Trophoblast cell (in vitro differentiated cells and primary cell): ENCODE results near the gene GLS.

Experiments
- DNase-seq, 2 donors: peaks; one replicate each; pipeline ENCODE4 v3.0.0-alpha.2; 2016
- H2AFZ ChIP-seq: 2 replicates; pipeline ENCODE4 v1.6.1; 2013; ENCODE audit warnings: low read length, moderate library complexity, mild to moderate bottlenecking; ENCODE audit not compliant: insufficient read depth, poor library complexity
- H2AK5ac ChIP-seq: 2 replicates; pipeline ENCODE4 v1.6.1; 2013; ENCODE audit warnings: mild to moderate bottlenecking, low read length
- H2BK120ac ChIP-seq: 2 replicates; pipeline ENCODE4 v1.6.1; 2013; ENCODE audit warnings: low read length, mild to moderate bottlenecking, moderate library complexity; ENCODE audit not compliant: insufficient read depth, poor library complexity
- H2BK12ac ChIP-seq: 2 replicates; pipeline ENCODE4 v1.6.1; 2013; ENCODE audit warnings: mild to moderate bottlenecking, low read length, moderate library complexity
- H2BK5ac ChIP-seq: 2 replicates; pipeline ENCODE4 v1.6.1; 2013; ENCODE audit warnings: low read length, low read depth, moderate library complexity, mild to moderate bottlenecking; ENCODE audit not compliant: poor library complexity
- H3K14ac ChIP-seq: 2 replicates; pipeline ENCODE4 v1.6.1; 2013; ENCODE audit warnings: mild to moderate bottlenecking, low read length
- H3K18ac ChIP-seq: 2 replicates; pipeline ENCODE4 v1.6.1; 2013; ENCODE audit warnings: mild to moderate bottlenecking, low read length
- H3K23ac ChIP-seq: 2 replicates; pipeline ENCODE4 v1.6.1; 2013; ENCODE audit warnings: low read length
- H3K27ac ChIP-seq: 2 replicates; pipeline ENCODE4 v1.5.1; 2013; ENCODE audit warnings: low read depth, mild to moderate bottlenecking, inconsistent platforms, low read length, moderate library complexity
- H3K27me3 ChIP-seq: 2 replicates; pipeline ENCODE4 v1.6.1; 2013; ENCODE audit warnings: inconsistent platforms, mild to moderate bottlenecking, low read length, moderate library complexity; ENCODE audit not compliant: insufficient read depth
- H3K36me3 ChIP-seq, 2 experiments: 1 replicate in 1 of 2; 2 replicates in 1 of 2; pipeline ENCODE4 v1.6.1; 2013; ENCODE audit warnings: low read length in 2 of 2, mild to moderate bottlenecking in 2 of 2, moderate library complexity in 1 of 2; ENCODE audit not compliant: insufficient read depth in 2 of 2, control insufficient read depth in 1 of 2
- H3K4ac ChIP-seq: 2 replicates; pipeline ENCODE4 v1.6.1; 2013; ENCODE audit warnings: low read depth, mild to moderate bottlenecking, low read length, moderate library complexity
- H3K4me1 ChIP-seq, 2 experiments: 1 replicate in 1 of 2; 2 replicates in 1 of 2; pipeline ENCODE4 v1.6.1; 2013; ENCODE audit warnings: low read length in 2 of 2, mild to moderate bottlenecking in 2 of 2, moderate library complexity in 1 of 2; ENCODE audit not compliant: insufficient read depth in 2 of 2, control insufficient read depth in 1 of 2
- H3K4me2 ChIP-seq: 2 replicates; pipeline ENCODE4 v1.6.1; 2013; ENCODE audit warnings: inconsistent platforms, mild to moderate bottlenecking, low read length, moderate library complexity
- H3K4me3 ChIP-seq: 2 replicates; pipeline ENCODE4 v1.5.1; 2013; ENCODE audit warnings: mild to moderate bottlenecking, low read depth, low read length, inconsistent platforms
- H3K79me1 ChIP-seq: one replicate; pipeline ENCODE4 v1.6.1; 2013; ENCODE audit warnings: low read length
- H3K79me2 ChIP-seq: 2 replicates; pipeline ENCODE4 v1.6.1; 2013; ENCODE audit warnings: low read length, mild to moderate bottlenecking; ENCODE audit not compliant: control insufficient read depth, insufficient read depth, poor library complexity
- H3K9ac ChIP-seq: 2 replicates; pipeline ENCODE4 v1.6.1; 2013; ENCODE audit warnings: mild to moderate bottlenecking, low read length
- H3K9me3 ChIP-seq: 2 replicates; pipeline ENCODE4 v1.6.1; 2013; ENCODE audit warnings: low read depth, mild to moderate bottlenecking, control low read depth, inconsistent platforms, low read length; ENCODE audit not compliant: insufficient read depth
- H4K12ac ChIP-seq: 2 replicates; pipeline ENCODE4 v1.6.1; 2013; ENCODE audit warnings: low read depth, mild to moderate bottlenecking, low read length, moderate library complexity
- H4K8ac ChIP-seq: 2 replicates; pipeline ENCODE4 v1.6.1; 2013; ENCODE audit warnings: low read depth, mild to moderate bottlenecking, low read length, moderate library complexity
- H4K91ac ChIP-seq: one replicate; pipeline ENCODE4 v1.6.1; 2013; ENCODE audit warnings: low read depth, mild to moderate bottlenecking, low read length, moderate library complexity
- WGBS: extraction: QIAGEN DNeasy Blood & Tissue Kit; methylation state at CpG from one replicate; pipeline ENCODE4 v1.1.7; 2013; ENCODE audit warnings: missing lambda C conversion rate; ENCODE audit not compliant: insufficient read length, insufficient coverage; ENCODE audit errors: extremely low coverage; 5-methylcytosine and 5-hydroxymethylcytosine counted together

The GLS gene

DNA sequence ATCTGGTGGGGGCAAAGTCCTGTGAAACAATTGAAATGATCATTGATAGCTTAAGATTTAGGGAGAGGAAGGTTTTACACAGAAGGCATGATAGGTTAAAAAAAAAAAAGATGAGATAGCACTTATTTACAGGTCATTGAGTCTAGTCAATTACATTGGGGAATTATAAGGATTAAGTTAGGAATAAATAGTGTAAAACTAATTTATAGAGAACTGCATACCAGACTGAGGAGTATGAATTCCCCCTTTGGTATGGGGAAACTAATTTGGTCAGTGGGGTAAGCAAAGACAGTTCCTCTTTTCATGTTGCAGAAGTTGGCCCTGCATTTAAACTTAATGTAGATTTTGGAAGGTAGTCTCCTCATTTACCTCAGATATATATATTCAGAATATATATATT lies 10.8 kb downstream of the GLS start:
- Histone ChIP-seq H3K4me3 (no peak overlapping the region), H3K36me3 (peaks cover 3 to 4% of the 10 kb centered on the region in 2 experiments)
- no peak for DNase-seq

DNA sequence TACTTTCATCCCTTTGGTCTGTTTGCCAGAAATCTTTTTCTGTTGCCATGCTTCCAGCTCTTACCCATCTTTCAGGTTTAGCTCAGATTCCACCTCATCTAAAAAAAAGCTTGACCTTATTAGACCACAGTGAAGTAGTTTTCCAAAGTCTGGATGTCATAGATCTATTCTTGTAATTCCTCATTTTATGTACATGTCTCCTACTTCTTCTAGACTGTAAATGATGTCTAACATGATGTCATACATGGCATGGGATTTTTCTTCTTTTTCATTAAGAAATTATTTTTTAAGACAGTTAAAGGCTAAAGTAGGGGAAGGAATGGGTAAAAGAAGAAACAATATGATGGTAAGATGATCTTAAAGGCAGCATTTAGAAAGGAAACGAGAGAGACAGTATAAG lies 11.3 kb downstream of the GLS start:
- no peaks in the 10 kb centered on the region for H3K27me3 ChIP-seq
- H3K4ac ChIP-seq = no peak overlapping the region
- no peak overlapping the region for H3K18ac ChIP-seq
- H3K27ac ChIP-seq = no peak overlapping the region
- no peaks in the 10 kb centered on the region for H3K9me3 ChIP-seq
- H3K9ac ChIP-seq = no peak overlapping the region
- H4K12ac ChIP-seq = no peak overlapping the region
- no peak overlapping the region for H4K8ac ChIP-seq
- H3K4me3 ChIP-seq = no peak overlapping the region
- no peak overlapping the region for H2AK5ac ChIP-seq
- no peak overlapping the region for H3K23ac ChIP-seq
- no CpG with 5 or more reads among the region's 1 CpG for WGBS
- no peak overlapping the region for H2BK5ac ChIP-seq
- no peaks in the 10 kb centered on the region for H3K79me1 ChIP-seq
- H3K14ac ChIP-seq = no peak overlapping the region
- H3K79me2 ChIP-seq = no peaks in the 10 kb centered on the region
- H2BK120ac ChIP-seq = no peak overlapping the region
- H2BK12ac ChIP-seq = no peak overlapping the region
- H3K36me3 ChIP-seq = peaks cover 3 to 4% of the 10 kb centered on the region in 2 experiments
- H4K91ac ChIP-seq = no peak overlapping the region
- peaks cover 0 to 2% of the 10 kb centered on the region in 2 experiments for H3K4me1 ChIP-seq
- no peak overlapping the region for H2AFZ ChIP-seq
- no peak overlapping the region for H3K4me2 ChIP-seq
- no peak for DNase-seq

More for the DNA sequence above, 10.8 kb downstream of the GLS start:
- Histone ChIP-seq H3K4me1 (peaks cover 0 to 2% of the 10 kb centered on the region in 2 experiments), H3K79me1 (no peaks in the 10 kb centered on the region), H3K9me3 (no peaks in the 10 kb centered on the region), H3K4me2 (no peak overlapping the region), H4K12ac (no peak overlapping the region), H3K4ac (no peak overlapping the region), H3K27ac (no peak overlapping the region), H4K8ac (no peak overlapping the region), H4K91ac (no peak overlapping the region), H2BK5ac (no peak overlapping the region), H2BK12ac (no peak overlapping the region), H3K79me2 (no peaks in the 10 kb centered on the region), H2AK5ac (no peak overlapping the region), H3K14ac (no peak overlapping the region), H3K18ac (no peak overlapping the region), H3K23ac (no peak overlapping the region), H3K27me3 (no peaks in the 10 kb centered on the region), H2BK120ac (no peak overlapping the region), H2AFZ (no peak overlapping the region), H3K9ac (no peak overlapping the region)

DNA sequence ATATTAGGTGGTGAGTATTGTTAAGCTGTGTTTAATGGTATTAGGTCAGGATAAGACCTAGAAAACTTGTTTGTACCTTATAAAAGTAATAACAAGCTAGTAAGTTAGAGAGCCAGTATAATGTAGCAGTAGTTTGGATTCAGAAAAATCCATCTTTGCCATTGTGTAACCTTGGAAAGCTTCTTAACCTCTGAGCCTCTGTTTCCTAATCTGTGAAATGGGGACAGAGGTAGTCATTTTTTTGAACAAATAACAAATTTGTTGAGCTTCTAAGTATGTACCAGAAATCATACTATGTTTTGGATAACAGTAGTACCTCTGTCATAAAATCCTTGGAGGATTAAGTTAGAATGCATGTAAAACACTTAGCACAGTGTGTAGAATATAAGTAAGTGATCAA lies 12.5 kb downstream of the GLS start:
- Histone ChIP-seq H3K4me1 (peaks cover 0 to 2% of the 10 kb centered on the region in 2 experiments), H2BK120ac (no peak overlapping the region), H3K27ac (no peak overlapping the region), H3K23ac (no peak overlapping the region), H2BK12ac (no peak overlapping the region), H2AK5ac (no peak overlapping the region), H4K8ac (no peak overlapping the region), H3K79me2 (no peaks in the 10 kb centered on the region), H4K12ac (no peak overlapping the region), H4K91ac (no peak overlapping the region), H3K4me2 (no peak overlapping the region), H3K4ac (no peak overlapping the region), H3K36me3 (peaks cover 3 to 4% of the 10 kb centered on the region in 2 experiments), H3K14ac (no peak overlapping the region), H3K18ac (no peak overlapping the region), H3K4me3 (no peak overlapping the region), H2AFZ (no peak overlapping the region), H3K79me1 (no peaks in the 10 kb centered on the region), H3K9me3 (no peaks in the 10 kb centered on the region), H2BK5ac (no peak overlapping the region), H3K9ac (no peak overlapping the region), H3K27me3 (no peaks in the 10 kb centered on the region)
- DNase-seq = no peak

DNA sequence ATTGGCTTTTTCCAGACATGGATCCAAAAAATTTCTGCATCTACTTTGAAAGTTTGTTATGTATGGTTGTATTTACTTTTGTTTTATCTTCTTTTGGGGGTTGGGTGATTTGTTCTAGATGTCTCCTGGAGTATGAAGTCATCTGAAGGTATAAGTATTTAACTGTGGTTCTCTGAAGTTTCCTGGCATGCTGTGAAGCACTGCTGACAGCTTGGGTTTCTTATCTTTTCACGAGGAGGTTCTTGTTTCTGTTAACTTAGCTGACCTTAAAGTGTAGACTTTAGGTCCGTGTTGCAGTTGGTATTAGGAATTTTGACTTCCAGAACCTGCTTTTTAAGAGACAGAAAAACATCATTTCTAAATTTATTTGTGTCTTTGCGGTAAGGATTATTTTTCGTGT lies 15.9 kb downstream of the GLS start:
- H3K79me1 ChIP-seq = no peaks in the 10 kb centered on the region
- H3K14ac ChIP-seq = no peak overlapping the region
- H3K27ac ChIP-seq = no peak overlapping the region
- H4K91ac ChIP-seq = no peak overlapping the region
- H4K8ac ChIP-seq = no peak overlapping the region
- DNase-seq = no peak
- no peaks in the 10 kb centered on the region for H3K9me3 ChIP-seq
- H3K79me2 ChIP-seq = no peaks in the 10 kb centered on the region
- peaks cover 2% of the 10 kb centered on the region in 2 experiments for H3K36me3 ChIP-seq
- no peak overlapping the region for H2BK12ac ChIP-seq
- WGBS = no CpG with 5 or more reads among the region's 4 CpGs
- no peak overlapping the region for H3K23ac ChIP-seq
- H3K4ac ChIP-seq = no peak overlapping the region
- H3K18ac ChIP-seq = no peak overlapping the region
- H3K9ac ChIP-seq = no peak overlapping the region
- no peak overlapping the region for H2BK120ac ChIP-seq
- H3K4me1 ChIP-seq = no peaks in the 10 kb centered on the region
- H3K27me3 ChIP-seq = no peaks in the 10 kb centered on the region
- no peak overlapping the region for H2AFZ ChIP-seq
- no peak overlapping the region for H3K4me2 ChIP-seq
- H4K12ac ChIP-seq = no peak overlapping the region
- no peak overlapping the region for H2AK5ac ChIP-seq
- no peak overlapping the region for H2BK5ac ChIP-seq
- H3K4me3 ChIP-seq = no peak overlapping the region
